ENCODE data around the gene NR3C1.

The NR3C1 gene

GRCh38 chr5:143443330-143443729, 39.8 kb upstream of the NR3C1 start:
- TF ChIP-seq ZNF384 (IDR thresholded peaks at IDR 0.05) (no peak), NFRKB (IDR thresholded peaks at IDR 0.05) (no peak)
- ChIA-PET CTCF (interaction anchor here (1.4 kb wide), 1 partner anchor 10 kb away, joined by 5 read pairs; no protein-coding TSS in a partner anchor), POLR2A (no interaction called here)
- no peak for DNase-seq (ENCODE audit: extremely low spot score)

GRCh38 chr5:143442385-143442784, 38.9 kb upstream of the NR3C1 start:
- TF ChIP-seq ARNT (IDR thresholded peaks at IDR 0.05) (no peak), CTBP1 (IDR thresholded peaks at IDR 0.05; ENCODE audit: borderline replicate concordance) (no peak), TARDBP (IDR thresholded peaks at IDR 0.05) (no peak), NFRKB (IDR thresholded peaks at IDR 0.05) (no peak), LEF1 (IDR thresholded peaks at IDR 0.05; ENCODE audit: borderline replicate concordance) (no peak), SUZ12 (IDR thresholded peaks at IDR 0.05) (no peak), FOXM1 (IDR thresholded peaks at IDR 0.05; ENCODE audit: borderline replicate concordance) (no peak), HDGF (IDR thresholded peaks at IDR 0.05; ENCODE audit: borderline replicate concordance) (no peak), L3MBTL2 (conservative IDR thresholded peaks at IDR 0.05) (no peak), FOXK2 (IDR thresholded peaks at IDR 0.05) (no peak), BHLHE40 (IDR thresholded peaks at IDR 0.05; ENCODE audit: borderline replicate concordance) (no peak), PKNOX1 (IDR thresholded peaks at IDR 0.05) (no peak), FOXA1 (IDR thresholded peaks at IDR 0.05) (no peak), ZNF384 (IDR thresholded peaks at IDR 0.05) (no peak), ELF4 (IDR thresholded peaks at IDR 0.05) (no peak), SP1 (IDR thresholded peaks at IDR 0.05) (no peak)
- DNase-seq (ENCODE audit: extremely low spot score), result no peak
- CTCF ChIA-PET, result no interaction called here
- POLR2A ChIA-PET, result no interaction called here

- no peak for DNase-seq (ENCODE audit: extremely low spot score)
- POLR2A ChIA-PET, result no interaction called here
- CTCF ChIA-PET, result no interaction called here
- TF ChIP-seq HDGF (IDR thresholded peaks at IDR 0.05; ENCODE audit: borderline replicate concordance) (no peak), PKNOX1 (IDR thresholded peaks at IDR 0.05) (no peak)
Observed at GRCh38 chr5:143440448-143441115, 37.1 kb upstream of the NR3C1 start.

- POLR2A ChIA-PET, result no interaction called here
- CTCF ChIA-PET, result no interaction called here
- DNase-seq (ENCODE audit: extremely low spot score), result no peak
- TF ChIP-seq TARDBP (IDR thresholded peaks at IDR 0.05), result no peak
- TF ChIP-seq BHLHE40 (IDR thresholded peaks at IDR 0.05; ENCODE audit: borderline replicate concordance), result no peak
- no peak for TF ChIP-seq SP1 (IDR thresholded peaks at IDR 0.05)
Observed at GRCh38 chr5:143437666-143438273, 34.3 kb upstream of the NR3C1 start.

GRCh38 chr5:143436871-143437270, 33.4 kb upstream of the NR3C1 start:
- TF ChIP-seq ELF4 (IDR thresholded peaks at IDR 0.05) (no peak), ZNF384 (IDR thresholded peaks at IDR 0.05) (no peak), FOXK2 (IDR thresholded peaks at IDR 0.05) (no peak), PKNOX1 (IDR thresholded peaks at IDR 0.05) (no peak), CTBP1 (IDR thresholded peaks at IDR 0.05; ENCODE audit: borderline replicate concordance) (no peak), BHLHE40 (IDR thresholded peaks at IDR 0.05; ENCODE audit: borderline replicate concordance) (no peak), ARNT (IDR thresholded peaks at IDR 0.05) (no peak), L3MBTL2 (conservative IDR thresholded peaks at IDR 0.05) (no peak), HDGF (IDR thresholded peaks at IDR 0.05; ENCODE audit: borderline replicate concordance) (no peak), FOXM1 (IDR thresholded peaks at IDR 0.05; ENCODE audit: borderline replicate concordance) (no peak), TARDBP (IDR thresholded peaks at IDR 0.05) (no peak), FOXA1 (IDR thresholded peaks at IDR 0.05) (no peak), SUZ12 (IDR thresholded peaks at IDR 0.05) (no peak), SP1 (IDR thresholded peaks at IDR 0.05) (no peak), NFRKB (IDR thresholded peaks at IDR 0.05) (no peak), LEF1 (IDR thresholded peaks at IDR 0.05; ENCODE audit: borderline replicate concordance) (no peak)
- DNase-seq (ENCODE audit: extremely low spot score), result no peak
- CTCF ChIA-PET, result no interaction called here
- POLR2A ChIA-PET, result no interaction called here

GRCh38 chr5:143435210-143435657, 31.7 kb upstream of the NR3C1 start:
- no peak for TF ChIP-seq PKNOX1 (IDR thresholded peaks at IDR 0.05)
- no peak for TF ChIP-seq SUZ12 (IDR thresholded peaks at IDR 0.05)
- CTCF ChIA-PET, result no interaction called here
- DNase-seq (ENCODE audit: extremely low spot score), result no peak
- POLR2A ChIA-PET, result interaction anchor here (0.9 kb wide), 1 partner anchor 31 kb away, joined by 4 read pairs; the partner anchor contains the start of gene NR3C1

Data from HEK293T (cell line).